Skeletal muscle satellite cell (primary cell): ENCODE measurements around the gene SBK2.
"Not testable (repeated sequence)": the region's sequence is repeated elsewhere in the genome, so short reads cannot be mapped to it uniquely, and the experiment has no call there.

Experiments used
- H3K27me3 ChIP-seq: 2 replicates; pipeline ENCODE4 v1.7.0; 2013; ENCODE audit warnings: low read length; ENCODE audit not compliant: control insufficient read depth, insufficient read depth
- H3K36me3 ChIP-seq: 2 replicates; pipeline ENCODE4 v1.7.0; 2013; ENCODE audit warnings: mild to moderate bottlenecking, control low read depth, low read length; ENCODE audit not compliant: insufficient read depth
- H3K4me1 ChIP-seq: 2 replicates; pipeline ENCODE4 v1.7.0; 2013; ENCODE audit warnings: low read length; ENCODE audit not compliant: control insufficient read depth, insufficient read depth
- H3K4me2 ChIP-seq: 2 replicates; pipeline ENCODE4 v1.7.0; 2013; ENCODE audit warnings: mild to moderate bottlenecking, low read length
- H3K4me3 ChIP-seq: 2 replicates; pipeline ENCODE4 v1.7.0; 2013; ENCODE audit warnings: low read length
- H3K9ac ChIP-seq: 2 replicates; pipeline ENCODE4 v1.7.0; 2013; ENCODE audit warnings: mild to moderate bottlenecking, low read depth, low read length, moderate library complexity
- H3K9me3 ChIP-seq: replicated peaks from 2 replicates; pipeline ENCODE4 v1.7.0; 2013; ENCODE audit warnings: mild to moderate bottlenecking, control low read depth, low read length

The SBK2 gene

GRCh38 chr19:55578761-55579747, 42.1 kb upstream of the SBK2 start:
- peaks cover 17% of the 10 kb centered on the region for H3K36me3 ChIP-seq
- H3K27me3 ChIP-seq = no peaks in the 10 kb centered on the region
- H3K4me1 ChIP-seq = peaks cover 10% of the 10 kb centered on the region
- no peaks in the 10 kb centered on the region for H3K9me3 ChIP-seq
- H3K9ac ChIP-seq = peak overlapping the region; percentile 96
- peak overlapping the region; percentile 97 for H3K4me3 ChIP-seq
- H3K4me2 ChIP-seq = peak overlapping the region; percentile 99

GRCh38 chr19:55578031-55578760, 41.3 kb upstream of the SBK2 start:
- Histone ChIP-seq H3K9me3 (no peaks in the 10 kb centered on the region), H3K4me2 (no peak overlapping the region), H3K36me3 (peaks cover 17% of the 10 kb centered on the region), H3K4me1 (peaks cover 10% of the 10 kb centered on the region), H3K9ac (no peak overlapping the region), H3K4me3 (no peak overlapping the region), H3K27me3 (no peaks in the 10 kb centered on the region)

- H3K36me3 ChIP-seq = peaks cover 17% of the 10 kb centered on the region
- peaks cover 10% of the 10 kb centered on the region for H3K4me1 ChIP-seq
- no peaks in the 10 kb centered on the region for H3K27me3 ChIP-seq
- H3K9ac ChIP-seq = no peak overlapping the region
- H3K9me3 ChIP-seq = no peaks in the 10 kb centered on the region
- H3K4me3 ChIP-seq = no peak overlapping the region
- no peak overlapping the region for H3K4me2 ChIP-seq
These were observed 39.8 kb upstream of the SBK2 start for GRCh38 chr19:55576746-55577145.

- H3K4me1 ChIP-seq, H3K4me3 ChIP-seq, H3K9ac ChIP-seq, H3K27me3 ChIP-seq, H3K4me2 ChIP-seq, H3K9me3 ChIP-seq: not testable (repeated sequence)
- H3K36me3 ChIP-seq = peaks cover 17% of the 10 kb centered on the region
These were observed 37.0 kb upstream of the SBK2 start for GRCh38 chr19:55573929-55574328.

- H3K36me3 ChIP-seq, H3K9me3 ChIP-seq, H3K4me3 ChIP-seq, H3K9ac ChIP-seq, H3K27me3 ChIP-seq, H3K4me1 ChIP-seq, H3K4me2 ChIP-seq: not testable (repeated sequence)
These were observed 32.5 kb upstream of the SBK2 start for GRCh38 chr19:55569477-55569876.

GRCh38 chr19:55567708-55568328, 30.9 kb upstream of the SBK2 start:
- Histone ChIP-seq H3K4me1 (no peaks in the 10 kb centered on the region), H3K9ac (no peak overlapping the region), H3K9me3 (no peaks in the 10 kb centered on the region), H3K4me2 (no peak overlapping the region), H3K36me3 (no peaks in the 10 kb centered on the region), H3K27me3 (peaks cover 7% of the 10 kb centered on the region), H3K4me3 (no peak overlapping the region)

- Histone ChIP-seq H3K27me3 (peaks cover 7% of the 10 kb centered on the region), H3K4me1 (no peaks in the 10 kb centered on the region), H3K9me3 (no peaks in the 10 kb centered on the region), H3K4me2 (no peak overlapping the region), H3K36me3 (no peaks in the 10 kb centered on the region), H3K4me3 (no peak overlapping the region), H3K9ac (no peak overlapping the region)
These were observed 29.9 kb upstream of the SBK2 start for GRCh38 chr19:55566823-55567222.

GRCh38 chr19:55563261-55563690, 26.3 kb upstream of the SBK2 start:
- no peaks in the 10 kb centered on the region for H3K9me3 ChIP-seq

GRCh38 chr19:55559684-55560083, 22.8 kb upstream of the SBK2 start:
- Histone ChIP-seq H3K4me2 (no peak overlapping the region), H3K4me1 (no peaks in the 10 kb centered on the region), H3K9me3 (no peaks in the 10 kb centered on the region), H3K4me3 (no peak overlapping the region), H3K27me3 (peaks cover 3% of the 10 kb centered on the region), H3K9ac (no peak overlapping the region), H3K36me3 (no peaks in the 10 kb centered on the region)

More at GRCh38 chr19:55563261-55563690, 26.3 kb upstream of the SBK2 start:
- H3K4me3 ChIP-seq = no peak overlapping the region
- no peak overlapping the region for H3K4me2 ChIP-seq
- no peaks in the 10 kb centered on the region for H3K4me1 ChIP-seq
- H3K9ac ChIP-seq = no peak overlapping the region
- no peaks in the 10 kb centered on the region for H3K36me3 ChIP-seq
- peaks cover 7% of the 10 kb centered on the region for H3K27me3 ChIP-seq

- Histone ChIP-seq H3K4me2 (no peak overlapping the region), H3K36me3 (no peaks in the 10 kb centered on the region), H3K27me3 (no peaks in the 10 kb centered on the region), H3K9ac (no peak overlapping the region), H3K9me3 (no peaks in the 10 kb centered on the region), H3K4me3 (no peak overlapping the region), H3K4me1 (peaks cover 29% of the 10 kb centered on the region)
These were observed 17.8 kb upstream of the SBK2 start for GRCh38 chr19:55554741-55555152.

GRCh38 chr19:55554302-55554701, 17.4 kb upstream of the SBK2 start:
- H3K4me3 ChIP-seq = no peak overlapping the region
- H3K4me2 ChIP-seq = no peak overlapping the region
- H3K4me1 ChIP-seq = peaks cover 32% of the 10 kb centered on the region
- no peaks in the 10 kb centered on the region for H3K9me3 ChIP-seq
- H3K36me3 ChIP-seq = no peaks in the 10 kb centered on the region
- H3K9ac ChIP-seq = no peak overlapping the region
- H3K27me3 ChIP-seq = no peaks in the 10 kb centered on the region
